GM13976 (cell line): Measurements from ENCODE around the gene FOXN3.

Source experiments
- DNase-seq: peaks from one replicate; pipeline ENCODE4 v3.0.0; 2012; ENCODE audit warnings: low spot score
- CTCF ChIP-seq: IDR thresholded peaks from 2 replicates; pipeline ENCODE4 v1.5.1; 2012; ENCODE audit warnings: borderline replicate concordance, mild to moderate bottlenecking; ENCODE audit not compliant: insufficient read depth; ENCODE audit errors: extremely low read depth, missing control alignments, control extremely low read depth
- in situ Hi-C: fragments of 300-500 bp; cut with MboI; formaldehyde crosslinking; loops from one replicate; pipeline ENCODE4 v1.12.0; 2022; ENCODE audit warnings: low sequenced_read_pairs, mixed read lengths, inconsistent platforms; ENCODE audit not compliant: unreplicated experiment

FOXN3 gene

GRCh38 chr14:89405712-89406111, 11.3 kb downstream of the FOXN3 start:
- no peak for TF ChIP-seq CTCF
- in situ Hi-C loops = loop anchor here (25.0 kb wide), 1 partner anchor 368 kb away; no protein-coding TSS in a partner anchor
- no peak for DNase-seq

- in situ Hi-C loops = loop anchor here (25.0 kb wide), 1 partner anchor 365 kb away; no protein-coding TSS in a partner anchor
Measured at GRCh38 chr14:89402363-89402762, 14.7 kb downstream of the FOXN3 start.

GRCh38 chr14:89401761-89402160, 15.3 kb downstream of the FOXN3 start:
- TF ChIP-seq CTCF = no peak
- no peak for DNase-seq
- in situ Hi-C loops = loop anchor here (25.0 kb wide), 1 partner anchor 364 kb away; no protein-coding TSS in a partner anchor

More at GRCh38 chr14:89402363-89402762, 14.7 kb downstream of the FOXN3 start:
- TF ChIP-seq CTCF = no peak
- DNase-seq = no peak

- no peak for DNase-seq
- in situ Hi-C loops = loop anchor here (25.0 kb wide), 1 partner anchor 364 kb away; no protein-coding TSS in a partner anchor
- TF ChIP-seq CTCF = no peak
Measured at GRCh38 chr14:89401241-89401640, 15.8 kb downstream of the FOXN3 start.

- in situ Hi-C loops = loop anchor here (25.0 kb wide), 1 partner anchor 363 kb away; no protein-coding TSS in a partner anchor
- no peak for DNase-seq
- TF ChIP-seq CTCF = no peak
Measured at GRCh38 chr14:89400529-89400928, 16.5 kb downstream of the FOXN3 start.

- TF ChIP-seq CTCF = no peak
- no peak for DNase-seq
- in situ Hi-C loops = loop anchor here (25.0 kb wide), 1 partner anchor 362 kb away; no protein-coding TSS in a partner anchor
Measured at GRCh38 chr14:89399594-89400068, 17.4 kb downstream of the FOXN3 start.
